ENCODE results near the gene PLCG1. TPM values are rescaled to one million over a fixed set of nuclear protein-coding genes. Genes with fewer than 3 reads are reported as not detected.

Gene PLCG1
- total RNA-seq, 2 experiments from 2014 or later, result 387 to 404 TPM

DNA sequence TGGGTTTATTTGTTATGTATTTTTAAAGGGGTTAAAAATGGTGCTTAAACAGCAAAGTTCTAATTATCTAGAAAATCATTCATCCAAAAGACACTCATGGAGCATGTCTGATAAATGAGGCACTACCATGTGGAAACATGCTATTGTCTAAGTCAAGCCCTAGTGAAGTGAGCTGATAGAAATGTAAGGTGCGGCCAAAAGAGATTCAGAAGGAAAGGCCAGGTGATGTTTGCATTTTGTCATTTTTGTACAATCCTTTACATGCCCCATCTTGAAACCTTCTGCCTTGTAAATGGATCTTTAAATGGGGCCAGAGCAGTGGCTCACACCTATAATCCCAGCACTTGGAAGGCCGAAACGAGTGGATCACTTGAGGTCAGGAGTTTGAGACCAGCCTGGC is 77.3 kb downstream of the PLCG1 start:
- no peak for DNase-seq
- TF ChIP-seq, protein P1, sequence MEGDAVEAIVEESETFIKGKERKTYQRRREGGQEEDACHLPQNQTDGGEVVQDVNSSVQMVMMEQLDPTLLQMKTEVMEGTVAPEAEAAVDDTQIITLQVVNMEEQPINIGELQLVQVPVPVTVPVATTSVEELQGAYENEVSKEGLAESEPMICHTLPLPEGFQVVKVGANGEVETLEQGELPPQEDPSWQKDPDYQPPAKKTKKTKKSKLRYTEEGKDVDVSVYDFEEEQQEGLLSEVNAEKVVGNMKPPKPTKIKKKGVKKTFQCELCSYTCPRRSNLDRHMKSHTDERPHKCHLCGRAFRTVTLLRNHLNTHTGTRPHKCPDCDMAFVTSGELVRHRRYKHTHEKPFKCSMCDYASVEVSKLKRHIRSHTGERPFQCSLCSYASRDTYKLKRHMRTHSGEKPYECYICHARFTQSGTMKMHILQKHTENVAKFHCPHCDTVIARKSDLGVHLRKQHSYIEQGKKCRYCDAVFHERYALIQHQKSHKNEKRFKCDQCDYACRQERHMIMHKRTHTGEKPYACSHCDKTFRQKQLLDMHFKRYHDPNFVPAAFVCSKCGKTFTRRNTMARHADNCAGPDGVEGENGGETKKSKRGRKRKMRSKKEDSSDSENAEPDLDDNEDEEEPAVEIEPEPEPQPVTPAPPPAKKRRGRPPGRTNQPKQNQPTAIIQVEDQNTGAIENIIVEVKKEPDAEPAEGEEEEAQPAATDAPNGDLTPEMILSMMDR (IDR thresholded peaks at IDR 0.05), result no peak
- H3K27me3 Mint-ChIP-seq, result no peaks in the 10 kb centered on the region
- peaks cover 5% of the 10 kb centered on the region for H3K4me1 Mint-ChIP-seq (ENCODE audit: low read depth)
- Histone ChIP-seq H3K9me3 (ENCODE audit: control insufficient read depth in 1 of 2, insufficient read depth in 1 of 2, low read length in 2 of 2) (no peaks in the 10 kb centered on the region), H3K36me3 (ENCODE audit: insufficient read depth, low read length) (no peaks in the 10 kb centered on the region), H3K27ac (ENCODE audit: low read depth in 1 of 2, low read length in 2 of 2) (no peak overlapping the region), H3K27me3 (ENCODE audit: control insufficient read depth in 1 of 2, insufficient read depth in 2 of 2, low read length in 2 of 2) (no peaks in the 10 kb centered on the region), H3K4me3 (ENCODE audit: low read length) (no peak overlapping the region), H3K4me1 (ENCODE audit: insufficient read depth, low read length) (no peaks in the 10 kb centered on the region)
- no peak overlapping the region for H3K4me3 Mint-ChIP-seq
- POLR2A ChIA-PET, result no interaction called here
- no peaks in the 10 kb centered on the region for H3K36me3 Mint-ChIP-seq (ENCODE audit: low read depth)
- no peak overlapping the region for H3K27ac Mint-ChIP-seq
- H3K9me3 Mint-ChIP-seq, result no peaks in the 10 kb centered on the region
- CTCF ChIA-PET, result no interaction called here
- intact Hi-C loops (cut with DNase I, micrococcal nuclease), result no loop called here
- ATAC-seq (ENCODE audit: poor library complexity), result no peak

DNA sequence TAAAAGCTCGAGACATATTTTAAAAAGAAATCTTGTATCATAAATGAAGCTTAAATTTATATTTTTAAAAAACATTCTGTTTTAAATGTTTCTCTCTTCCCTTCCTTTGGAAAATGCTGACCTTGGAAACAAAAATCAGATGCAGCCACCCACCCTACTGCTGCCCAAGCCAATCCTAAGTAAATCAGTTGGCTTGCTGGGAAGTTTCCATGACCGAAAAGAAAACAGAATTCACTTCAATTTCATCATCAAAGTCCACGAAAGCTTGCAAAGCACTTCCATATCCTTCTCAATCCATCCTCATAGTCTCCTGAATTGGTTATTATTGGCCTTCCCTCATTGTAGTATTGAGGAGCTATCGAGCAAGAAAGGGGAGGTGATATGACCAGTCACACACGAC is 80.1 kb downstream of the PLCG1 start:
- no peak overlapping the region for H3K27ac ChIP-seq (ENCODE audit: low read depth in 1 of 2, low read length in 2 of 2)
- Mint-ChIP-seq H3K27ac (no peak overlapping the region), H3K9me3 (no peaks in the 10 kb centered on the region), H3K4me1 (ENCODE audit: low read depth) (peaks cover 5% of the 10 kb centered on the region), H3K4me3 (no peak overlapping the region), H3K27me3 (no peaks in the 10 kb centered on the region), H3K36me3 (ENCODE audit: low read depth) (no peaks in the 10 kb centered on the region)
- ATAC-seq (ENCODE audit: poor library complexity) (no peak), DNase-seq (no peak)
- H3K4me1 ChIP-seq (ENCODE audit: insufficient read depth, low read length), result no peaks in the 10 kb centered on the region
- TF ChIP-seq, protein P1 (IDR thresholded peaks at IDR 0.05), result no peak
- no peak overlapping the region for H3K4me3 ChIP-seq (ENCODE audit: low read length)
- CTCF ChIA-PET, result interaction anchor here (0.9 kb wide), 1 partner anchor 82 kb away, joined by 3 read pairs; no protein-coding TSS in a partner anchor
- no peaks in the 10 kb centered on the region for H3K36me3 ChIP-seq (ENCODE audit: insufficient read depth, low read length)
- no peaks in the 10 kb centered on the region for H3K9me3 ChIP-seq (ENCODE audit: control insufficient read depth in 1 of 2, insufficient read depth in 1 of 2, low read length in 2 of 2)
- intact Hi-C loops (cut with DNase I, micrococcal nuclease), result no loop called here
- POLR2A ChIA-PET, result no interaction called here
- H3K27me3 ChIP-seq (ENCODE audit: control insufficient read depth in 1 of 2, insufficient read depth in 2 of 2, low read length in 2 of 2), result no peaks in the 10 kb centered on the region

DNA sequence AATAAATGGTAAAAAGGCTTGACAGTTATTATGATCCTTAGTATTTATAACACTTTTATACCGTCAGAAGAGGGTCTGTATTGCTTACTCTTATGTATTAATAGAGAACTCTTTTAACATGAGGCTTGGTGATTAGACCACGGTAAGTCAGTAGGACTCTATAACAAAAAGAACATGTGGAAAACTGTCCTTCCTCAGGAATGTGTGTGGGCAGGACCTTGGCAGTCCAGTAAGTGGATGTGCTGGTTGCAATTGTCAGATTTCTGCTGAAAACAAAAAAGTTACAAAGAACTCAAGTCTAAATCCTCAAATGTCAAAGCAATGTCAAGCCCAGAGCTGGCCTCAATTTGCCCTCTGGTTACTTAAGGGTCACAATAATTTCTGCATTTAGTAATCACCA is 81.1 kb downstream of the PLCG1 start:
- Mint-ChIP-seq H3K4me3 (no peak overlapping the region), H3K27me3 (no peaks in the 10 kb centered on the region), H3K9me3 (no peaks in the 10 kb centered on the region), H3K27ac (no peak overlapping the region), H3K36me3 (ENCODE audit: low read depth) (no peaks in the 10 kb centered on the region), H3K4me1 (ENCODE audit: low read depth) (peaks cover under 1% of the 10 kb centered on the region)
- DNase-seq (no peak), ATAC-seq (ENCODE audit: poor library complexity) (no peak)
- Histone ChIP-seq H3K36me3 (ENCODE audit: insufficient read depth, low read length) (no peaks in the 10 kb centered on the region), H3K27me3 (ENCODE audit: control insufficient read depth in 1 of 2, insufficient read depth in 2 of 2, low read length in 2 of 2) (no peaks in the 10 kb centered on the region), H3K4me1 (ENCODE audit: insufficient read depth, low read length) (no peaks in the 10 kb centered on the region), H3K27ac (ENCODE audit: low read depth in 1 of 2, low read length in 2 of 2) (no peak overlapping the region), H3K9me3 (ENCODE audit: control insufficient read depth in 1 of 2, insufficient read depth in 1 of 2, low read length in 2 of 2) (no peaks in the 10 kb centered on the region), H3K4me3 (ENCODE audit: low read length) (no peak overlapping the region)
- TF ChIP-seq, protein P1 (IDR thresholded peaks at IDR 0.05), result no peak
- CTCF ChIA-PET, result no interaction called here
- intact Hi-C loops (cut with DNase I, micrococcal nuclease), result no loop called here
- POLR2A ChIA-PET, result no interaction called here
